Measurements from ENCODE around the gene SEC14L1. TPM values are rescaled to one million over a fixed set of nuclear protein-coding genes. Genes with fewer than 3 reads are reported as not detected.

The SEC14L1 gene
- total RNA-seq, 2 donors from 2014 or later: 48.2 to 54.0 TPM

- Histone ChIP-seq H3K27ac (peak overlapping the region; percentile 60 to 71), H3K4me1 (peaks cover 0 to 67% of the 10 kb centered on the region in 2 donors), H3K36me3 (no peaks in the 10 kb centered on the region), H3K27me3 (no peaks in the 10 kb centered on the region), H3K9me3 (no peaks in the 10 kb centered on the region), H3K4me3 (no peak overlapping the region)
- DNase-seq (ENCODE audit: low spot score): no peak
- no peak for TF ChIP-seq CTCF (IDR thresholded peaks at IDR 0.05)
These were observed 21.0 kb upstream of the SEC14L1 start for GRCh38 chr17:77119668-77120301.

GRCh38 chr17:77120868-77121267, 19.9 kb upstream of the SEC14L1 start:
- TF ChIP-seq CTCF (IDR thresholded peaks at IDR 0.05): no peak
- no peak overlapping the region for H3K4me3 ChIP-seq
- no peaks in the 10 kb centered on the region for H3K36me3 ChIP-seq
- peaks cover 0 to 70% of the 10 kb centered on the region in 2 donors for H3K4me1 ChIP-seq
- H3K9me3 ChIP-seq: no peaks in the 10 kb centered on the region
- H3K27me3 ChIP-seq: no peaks in the 10 kb centered on the region
- no peak for DNase-seq (ENCODE audit: low spot score)
- H3K27ac ChIP-seq: peak overlapping the region; percentile 60 to 71

GRCh38 chr17:77124192-77124889, 16.4 kb upstream of the SEC14L1 start:
- Histone ChIP-seq H3K27me3 (no peaks in the 10 kb centered on the region), H3K4me3 (no peak overlapping the region), H3K4me1 (peaks cover 0 to 68% of the 10 kb centered on the region in 2 donors), H3K9me3 (no peaks in the 10 kb centered on the region), H3K27ac (peak overlapping the region; percentile 71 to 78), H3K36me3 (no peaks in the 10 kb centered on the region)
- no peak for DNase-seq (ENCODE audit: low spot score)
- no peak for TF ChIP-seq CTCF (IDR thresholded peaks at IDR 0.05)

GRCh38 chr17:77125432-77125901, 15.3 kb upstream of the SEC14L1 start:
- no peaks in the 10 kb centered on the region for H3K27me3 ChIP-seq
- H3K27ac ChIP-seq: peak overlapping the region; percentile 71 to 78
- no peak for TF ChIP-seq CTCF (IDR thresholded peaks at IDR 0.05)
- no peaks in the 10 kb centered on the region for H3K36me3 ChIP-seq
- H3K9me3 ChIP-seq: no peaks in the 10 kb centered on the region
- DNase-seq (ENCODE audit: low spot score): no peak
- H3K4me1 ChIP-seq: peaks cover 0 to 69% of the 10 kb centered on the region in 2 donors
- no peak overlapping the region for H3K4me3 ChIP-seq

GRCh38 chr17:77126519-77126918, 14.2 kb upstream of the SEC14L1 start:
- Histone ChIP-seq H3K9me3 (no peaks in the 10 kb centered on the region), H3K4me3 (no peak overlapping the region), H3K27me3 (no peaks in the 10 kb centered on the region), H3K27ac (peak overlapping the region; percentile 71 to 78), H3K36me3 (no peaks in the 10 kb centered on the region), H3K4me1 (peaks cover 0 to 59% of the 10 kb centered on the region in 2 donors)
- no peak for DNase-seq (ENCODE audit: low spot score)
- TF ChIP-seq CTCF (IDR thresholded peaks at IDR 0.05): no peak

Measured in right atrium auricular region (tissue), 2 donors.